T-helper 17 cell (primary cell): Measurements from ENCODE around the gene HOMER3. TPM values are rescaled to one million over a fixed set of nuclear protein-coding genes. Genes with fewer than 3 reads are reported as not detected.
A peak's percentile ranks its signal among the peaks of the same experiment; 100 is the strongest.
"Not testable (repeated sequence)": the region's sequence is repeated elsewhere in the genome, so short reads cannot be mapped to it uniquely, and the experiment has no call there.

ENCODE experiments used
- ATAC-seq: fragments of 150-1000 bp; cut with Tn5 transposase; 2 replicates; pipeline ENCODE4 v1.10.0; 2021; ENCODE audit warnings: mild to moderate bottlenecking, moderate library complexity
- DNase-seq, 3 donors: peaks; one replicate each; pipeline versions ENCODE4 v3.0.0 to v3.0.0-alpha.2; 2020 to 2021
- H3K9me3 ChIP-seq: one replicate; pipeline ENCODE4 v1.7.0; 2013; ENCODE audit warnings: low read length, mild to moderate bottlenecking; ENCODE audit not compliant: control insufficient read depth, poor library complexity, severe bottlenecking
- H3K27ac Mint-ChIP-seq: one replicate; pipeline ENCODE4 v1.8.0; 2022; ENCODE audit warnings: mild to moderate bottlenecking, moderate library complexity, mixed read lengths
- H3K27me3 Mint-ChIP-seq: one replicate; pipeline ENCODE4 v1.8.0; 2022; ENCODE audit warnings: mixed read lengths
- H3K36me3 Mint-ChIP-seq: one replicate; pipeline ENCODE4 v1.8.0; 2022; ENCODE audit warnings: low read depth, mixed read lengths
- H3K4me1 Mint-ChIP-seq: one replicate; pipeline ENCODE4 v1.8.0; 2022; ENCODE audit warnings: mild to moderate bottlenecking, mixed read lengths
- H3K4me3 Mint-ChIP-seq: one replicate; pipeline ENCODE4 v1.8.0; 2022; ENCODE audit warnings: mild to moderate bottlenecking, moderate library complexity, mixed read lengths
- total RNA-seq, 4 donors: library from RNA in 2 of 4; stranded (reverse) in 2 of 4; gene quantifications; one replicate each; pipeline ENCODE4 v1.2.3 and lab custom pipeline; 2022 to 2026

The HOMER3 gene
- total RNA-seq, 2 donors from 2014 or later, result 3.3 to 4.7 TPM

DNA sequence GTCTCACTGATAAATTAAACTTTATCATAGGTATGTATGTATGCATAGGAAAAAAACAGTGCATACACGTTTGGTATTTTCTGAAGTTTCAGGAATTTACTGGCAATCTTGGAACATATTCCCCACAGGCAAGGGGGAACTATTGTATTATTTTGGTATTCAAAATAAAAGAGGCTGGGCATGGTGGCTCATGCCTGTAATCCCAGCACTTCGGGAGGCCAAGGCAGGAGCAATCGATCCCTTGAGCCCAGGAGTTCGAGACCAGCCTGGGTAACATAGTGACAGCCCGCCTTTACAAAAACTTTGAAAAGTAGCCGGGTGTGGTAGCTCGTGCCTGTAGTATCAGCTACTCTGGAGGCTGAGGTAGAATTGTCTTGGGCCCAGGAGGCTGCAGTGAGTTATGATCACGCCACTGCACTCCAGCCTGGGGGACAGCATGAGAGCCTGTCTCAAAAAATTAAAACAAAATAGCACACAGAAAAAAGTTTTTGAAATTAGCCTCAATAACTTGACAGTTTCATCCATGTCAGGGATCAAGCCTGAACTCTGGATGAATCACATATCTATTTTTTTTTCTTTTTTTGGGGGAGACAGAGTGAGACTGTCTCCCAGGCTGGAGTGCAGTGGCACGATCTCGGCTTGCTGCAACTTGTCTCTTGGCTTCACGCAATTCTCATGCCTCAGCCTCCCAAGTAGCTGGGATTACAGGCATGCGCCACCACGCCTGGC lies 29.1 kb upstream of the HOMER3 start:
- no peak for ATAC-seq
- DNase-seq, result no peak
- peaks cover 14% of the 10 kb centered on the region for H3K27me3 Mint-ChIP-seq
- H3K4me1 Mint-ChIP-seq, result peaks cover 2% of the 10 kb centered on the region
- no peaks in the 10 kb centered on the region for H3K9me3 ChIP-seq
- no peak overlapping the region for H3K4me3 Mint-ChIP-seq
- no peaks in the 10 kb centered on the region for H3K36me3 Mint-ChIP-seq
- H3K27ac Mint-ChIP-seq, result no peak overlapping the region

DNA sequence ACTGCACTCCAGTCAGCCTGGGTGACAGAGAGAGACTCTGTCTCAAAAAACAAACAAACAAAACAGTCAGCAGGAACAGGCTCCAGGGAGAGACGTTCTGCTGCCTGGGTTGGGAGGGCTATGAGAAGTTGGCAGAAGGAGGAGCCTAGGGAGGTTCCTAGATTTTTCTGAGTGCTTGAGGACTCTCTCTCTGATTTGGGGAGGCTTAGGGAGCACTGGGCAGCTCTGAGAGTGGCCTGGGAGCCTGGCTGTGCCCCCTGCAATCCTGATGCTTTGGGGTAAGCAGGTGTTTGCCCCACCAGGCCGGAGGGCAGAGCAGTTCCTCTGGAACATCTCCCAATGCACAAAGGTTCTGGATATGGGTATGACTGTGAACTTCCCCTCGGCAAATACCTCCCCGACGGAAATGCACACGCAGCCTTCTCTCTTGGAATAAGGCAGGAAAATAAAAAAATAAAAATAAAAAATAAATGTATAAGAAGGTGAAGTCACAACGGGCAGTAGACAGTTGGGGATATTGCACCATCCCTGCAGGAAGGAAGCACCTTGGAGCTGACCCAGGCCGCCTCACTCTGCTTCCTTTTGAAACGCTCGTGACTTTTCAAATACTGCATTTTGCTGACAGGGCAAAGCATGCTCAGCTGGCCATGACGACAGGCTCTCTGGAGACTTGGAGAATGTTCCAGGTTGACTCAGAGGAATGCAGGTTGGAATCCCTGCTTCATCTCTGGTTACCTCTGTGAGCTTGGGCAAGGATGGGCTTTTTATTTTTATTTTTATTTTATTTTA lies 26.5 kb upstream of the HOMER3 start:
- DNase-seq (no peak), ATAC-seq (no peak)
- Mint-ChIP-seq H3K4me3 (no peak overlapping the region), H3K27ac (no peak overlapping the region), H3K27me3 (peaks cover 6% of the 10 kb centered on the region), H3K36me3 (no peaks in the 10 kb centered on the region), H3K4me1 (peaks cover 2% of the 10 kb centered on the region)
- no peaks in the 10 kb centered on the region for H3K9me3 ChIP-seq

DNA sequence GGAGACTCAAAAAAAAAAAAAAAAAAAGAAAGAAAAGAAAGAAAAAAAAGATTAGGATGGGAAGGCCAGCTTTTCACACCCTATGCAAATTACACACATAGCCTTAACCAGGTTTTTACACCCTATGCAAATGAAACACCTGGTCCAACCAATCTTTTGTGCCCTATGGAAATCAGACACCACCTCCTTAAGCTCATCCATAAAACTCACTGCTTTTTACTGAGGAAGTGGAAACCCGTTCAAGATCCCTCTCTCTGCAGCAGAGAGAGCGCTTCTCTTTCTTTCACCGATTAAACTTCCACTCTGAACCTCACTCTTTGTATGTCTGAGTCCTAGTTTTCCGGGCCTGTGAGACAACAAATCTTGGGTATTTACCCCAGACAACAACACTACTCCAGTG lies 25.3 kb upstream of the HOMER3 start:
- H3K4me1 Mint-ChIP-seq, result peaks cover 12% of the 10 kb centered on the region
- no peak for DNase-seq
- no peak overlapping the region for H3K4me3 Mint-ChIP-seq
- ATAC-seq, result no peak
- no peak overlapping the region for H3K27ac Mint-ChIP-seq
- H3K27me3 Mint-ChIP-seq, result peaks cover 12% of the 10 kb centered on the region
- no peaks in the 10 kb centered on the region for H3K36me3 Mint-ChIP-seq
- no peaks in the 10 kb centered on the region for H3K9me3 ChIP-seq

DNA sequence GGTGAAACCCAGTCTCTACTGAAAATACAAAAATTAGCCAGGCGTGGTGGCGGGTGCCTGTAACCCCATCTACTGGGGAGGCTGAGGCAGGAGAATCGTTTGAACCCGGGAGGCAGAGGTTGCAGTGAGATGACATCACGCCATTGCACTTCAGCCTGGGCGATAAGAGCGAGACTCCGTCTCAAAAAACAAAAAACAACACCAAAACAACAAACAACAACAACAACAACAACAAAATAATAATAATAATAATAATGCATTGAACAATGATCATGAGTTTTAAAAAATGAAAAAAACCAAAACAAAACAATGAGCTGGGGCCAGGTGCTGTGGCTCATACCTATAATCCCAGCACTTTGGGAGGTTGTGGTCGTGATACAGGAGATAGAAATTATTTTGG lies 23.1 kb upstream of the HOMER3 start:
- Mint-ChIP-seq H3K27ac (no peak overlapping the region), H3K4me3 (no peak overlapping the region), H3K4me1 (peaks cover 10% of the 10 kb centered on the region), H3K27me3 (peaks cover 5% of the 10 kb centered on the region), H3K36me3 (no peaks in the 10 kb centered on the region)
- DNase-seq (no peak), ATAC-seq (no peak)
- H3K9me3 ChIP-seq, result no peaks in the 10 kb centered on the region

DNA sequence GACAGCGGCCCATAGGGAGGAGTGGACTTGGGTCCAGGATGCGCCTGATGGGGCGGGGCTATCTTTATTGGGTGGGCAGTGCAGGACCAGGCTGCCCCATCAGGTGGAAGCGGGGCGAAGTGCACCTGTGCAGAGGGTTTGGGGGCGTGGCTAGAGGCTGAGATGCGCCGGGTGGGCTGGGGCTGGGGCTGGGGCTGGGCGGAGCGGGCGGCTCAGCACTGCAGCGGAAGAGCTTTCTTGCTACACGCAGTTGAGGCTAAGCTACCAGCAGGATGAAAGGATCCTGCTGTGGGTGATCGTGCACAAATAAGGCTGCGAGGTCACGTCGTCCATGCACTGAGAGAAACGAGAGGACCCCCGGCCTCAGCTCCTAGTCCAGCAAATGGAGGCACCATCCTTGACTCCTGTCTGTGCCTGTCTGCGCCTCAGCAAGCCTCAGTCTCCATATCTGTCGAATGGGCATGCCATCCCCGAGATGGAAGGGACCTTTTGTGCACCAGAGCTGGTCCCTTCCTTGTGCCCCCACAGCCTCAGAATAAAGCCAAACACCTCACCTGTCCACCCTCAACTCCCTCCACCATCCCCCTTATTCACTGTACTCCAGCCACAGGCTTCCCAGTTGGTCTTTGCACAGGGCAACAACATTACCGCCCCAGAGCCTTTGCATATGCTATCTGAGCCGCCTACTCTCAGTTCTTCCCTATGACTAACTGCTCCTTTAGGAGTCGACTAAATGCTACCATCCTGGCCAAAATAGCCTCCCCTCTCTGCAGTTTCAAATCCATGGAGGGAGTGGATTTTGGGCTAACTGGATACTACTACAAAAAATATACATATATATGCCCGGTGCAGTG lies 21.0 kb upstream of the HOMER3 start:
- ATAC-seq (peak; percentile 49), DNase-seq (no peak)
- Mint-ChIP-seq H3K36me3 (no peaks in the 10 kb centered on the region), H3K27ac (peak overlapping the region; percentile 49), H3K4me3 (no peak overlapping the region), H3K27me3 (peaks cover 5% of the 10 kb centered on the region), H3K4me1 (peaks cover 10% of the 10 kb centered on the region)
- no peaks in the 10 kb centered on the region for H3K9me3 ChIP-seq

DNA sequence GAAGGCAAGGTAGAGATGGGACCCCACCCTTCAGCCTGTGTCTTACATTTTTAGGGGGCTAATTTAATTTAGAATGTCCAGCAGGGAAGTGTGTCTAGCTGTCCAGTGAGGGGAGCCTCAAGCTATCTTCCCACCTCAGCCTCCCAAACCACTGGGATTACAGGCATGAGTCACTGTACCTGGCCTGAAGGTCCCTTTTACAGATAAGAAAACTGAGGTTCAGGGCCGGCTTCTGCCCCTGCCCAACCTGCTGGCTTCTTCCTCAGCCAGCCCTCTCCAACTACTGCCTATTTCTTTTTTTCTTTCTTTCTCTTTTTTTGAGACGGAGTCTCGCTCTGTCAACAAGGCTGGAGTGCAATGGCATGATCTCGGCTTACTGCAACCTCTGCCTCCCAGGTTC lies 19.4 kb upstream of the HOMER3 start:
- Mint-ChIP-seq H3K4me1 (peaks cover 10% of the 10 kb centered on the region), H3K27ac (no peak overlapping the region), H3K27me3 (peaks cover 5% of the 10 kb centered on the region), H3K4me3 (no peak overlapping the region), H3K36me3 (no peaks in the 10 kb centered on the region)
- no peaks in the 10 kb centered on the region for H3K9me3 ChIP-seq
- ATAC-seq (no peak), DNase-seq (no peak)

DNA sequence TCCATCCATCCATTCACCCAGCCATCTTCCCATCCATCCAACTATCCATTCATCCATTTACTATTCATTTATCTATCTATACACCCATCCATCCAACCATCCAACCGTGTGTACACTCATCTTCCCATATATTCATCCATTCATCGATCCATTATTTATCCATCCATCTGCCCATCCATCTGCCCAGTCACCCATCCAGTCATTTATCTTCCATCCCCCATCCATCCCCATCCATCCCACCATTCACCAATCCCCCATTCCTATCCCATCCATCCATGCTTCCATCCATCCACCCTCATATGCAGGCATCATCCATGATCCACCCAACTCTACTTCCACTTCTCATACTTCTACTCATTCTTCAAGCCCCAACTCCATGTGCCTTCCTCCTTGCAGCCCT lies 14.0 kb upstream of the HOMER3 start:
- no peak overlapping the region for H3K4me3 Mint-ChIP-seq
- H3K27ac Mint-ChIP-seq, result no peak overlapping the region
- H3K9me3 ChIP-seq, result no peaks in the 10 kb centered on the region
- H3K4me1 Mint-ChIP-seq, result no peaks in the 10 kb centered on the region
- H3K36me3 Mint-ChIP-seq, result no peaks in the 10 kb centered on the region
- ATAC-seq, result no peak
- DNase-seq, result no peak
- no peaks in the 10 kb centered on the region for H3K27me3 Mint-ChIP-seq

DNA sequence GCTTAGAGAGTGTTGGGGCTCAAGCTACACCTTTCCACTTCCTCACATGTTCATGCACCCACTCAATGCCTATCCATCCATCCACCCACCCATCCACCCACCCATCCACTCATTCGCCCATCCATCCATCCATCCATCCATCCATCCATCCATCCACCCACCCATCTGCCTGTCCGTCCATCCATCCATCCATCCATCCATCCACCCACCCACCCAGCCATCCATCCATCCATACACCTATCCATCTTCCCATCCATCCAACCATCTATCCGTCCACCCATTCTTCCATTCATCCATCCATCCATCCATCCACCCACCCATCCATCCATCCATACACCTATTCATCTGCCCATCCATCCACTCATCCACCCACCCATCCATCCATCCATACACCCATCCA lies 13.1 kb upstream of the HOMER3 start:
- ATAC-seq (no peak), DNase-seq (no peak)
- Mint-ChIP-seq H3K4me3 (no peak overlapping the region), H3K4me1 (peaks cover under 1% of the 10 kb centered on the region), H3K36me3 (no peaks in the 10 kb centered on the region), H3K27ac (no peak overlapping the region), H3K27me3 (no peaks in the 10 kb centered on the region)
- H3K9me3 ChIP-seq, result no peaks in the 10 kb centered on the region

DNA sequence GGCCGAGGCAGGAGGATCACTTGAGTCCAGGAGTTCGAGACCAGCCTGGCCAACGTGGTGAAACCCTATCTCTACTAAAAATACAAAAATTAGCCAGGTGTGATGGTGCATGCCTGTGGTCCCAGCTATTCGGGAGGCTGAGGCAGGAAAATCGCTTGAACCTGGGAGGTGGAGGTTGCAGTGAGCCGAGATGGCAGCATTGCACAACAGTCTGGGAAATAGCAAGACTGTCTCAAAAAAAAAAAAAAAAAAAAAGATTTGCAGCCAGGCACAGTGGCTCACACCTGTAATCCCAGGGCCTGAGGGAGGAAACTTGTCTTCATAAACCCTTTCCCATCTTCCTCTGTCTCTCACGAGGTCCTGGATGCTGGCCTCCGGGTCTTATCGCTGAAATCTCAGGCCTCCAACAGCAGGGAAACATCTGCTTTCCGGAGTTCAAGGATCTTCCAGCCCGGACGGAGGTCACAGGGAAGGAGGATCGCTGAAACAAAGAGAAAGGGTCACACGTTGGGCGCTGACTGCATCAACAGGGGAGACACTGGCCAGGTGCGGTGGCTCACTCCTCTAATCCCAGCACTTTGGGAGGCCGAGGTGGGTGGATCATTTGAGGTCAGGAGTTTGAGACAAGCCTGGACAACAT lies 11.5 kb upstream of the HOMER3 start:
- H3K27ac Mint-ChIP-seq, H3K27me3 Mint-ChIP-seq, DNase-seq, H3K36me3 Mint-ChIP-seq, H3K4me3 Mint-ChIP-seq, H3K4me1 Mint-ChIP-seq, H3K9me3 ChIP-seq, ATAC-seq: not testable (repeated sequence)

DNA sequence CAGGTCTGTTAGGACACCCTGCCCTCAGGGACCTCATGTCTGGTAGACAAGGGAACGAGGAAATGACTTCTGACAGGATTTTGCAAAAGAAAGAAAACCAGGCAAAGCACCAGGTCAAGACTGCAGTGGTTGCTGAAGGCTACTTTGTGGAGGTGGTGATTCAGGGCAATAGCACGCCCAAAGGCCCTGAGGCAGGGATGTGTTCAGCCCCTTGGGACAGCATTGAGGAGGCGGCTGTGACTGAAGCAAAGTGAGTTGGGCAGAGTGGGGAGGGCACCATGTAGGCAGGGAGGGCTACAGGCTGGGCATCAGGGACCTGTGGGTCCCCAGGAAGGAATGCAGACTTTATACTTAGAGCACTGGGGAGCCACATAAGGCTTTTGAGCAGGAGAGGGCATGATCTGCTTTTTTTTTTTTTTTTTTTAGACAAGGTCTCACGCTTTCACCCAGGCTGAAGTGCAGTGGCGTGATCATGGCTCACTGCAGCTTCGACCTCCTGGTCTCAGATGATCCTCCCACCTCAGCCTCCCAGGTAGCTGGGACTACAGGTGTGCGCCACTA lies 10.8 kb upstream of the HOMER3 start:
- peak overlapping the region; percentile 57 for H3K4me3 Mint-ChIP-seq

DNA sequence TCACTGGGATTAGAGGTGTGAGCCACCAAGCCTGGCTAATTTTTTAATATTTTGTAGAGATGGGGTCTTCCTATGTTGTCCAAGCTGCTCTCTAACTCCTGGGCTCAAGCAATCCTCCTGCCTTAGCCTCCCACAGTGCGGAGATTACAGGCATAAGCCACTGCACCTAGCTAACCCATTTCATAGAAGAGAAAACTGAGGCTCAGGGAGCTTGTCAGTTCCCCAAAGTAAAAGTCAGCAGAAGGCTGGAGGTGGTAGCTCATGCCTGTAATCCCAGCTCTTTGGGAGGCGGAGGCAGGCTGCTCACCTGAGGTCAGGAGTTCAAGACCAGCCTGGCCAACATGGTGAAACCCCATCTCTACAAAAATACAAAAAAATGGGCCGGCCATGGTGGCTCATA lies 8.8 kb upstream of the HOMER3 start:
- no peaks in the 10 kb centered on the region for H3K9me3 ChIP-seq
- H3K36me3 Mint-ChIP-seq, result no peaks in the 10 kb centered on the region
- no peak overlapping the region for H3K4me3 Mint-ChIP-seq
- H3K27ac Mint-ChIP-seq, result no peak overlapping the region
- no peak for ATAC-seq
- no peak for DNase-seq
- peaks cover 8% of the 10 kb centered on the region for H3K4me1 Mint-ChIP-seq
- no peaks in the 10 kb centered on the region for H3K27me3 Mint-ChIP-seq

More for the DNA sequence above, 10.8 kb upstream of the HOMER3 start:
- DNase-seq (no peak), ATAC-seq (no peak)
- Mint-ChIP-seq H3K4me1 (peaks cover 3% of the 10 kb centered on the region), H3K27ac (no peak overlapping the region), H3K36me3 (no peaks in the 10 kb centered on the region), H3K27me3 (no peaks in the 10 kb centered on the region)
- no peaks in the 10 kb centered on the region for H3K9me3 ChIP-seq

DNA sequence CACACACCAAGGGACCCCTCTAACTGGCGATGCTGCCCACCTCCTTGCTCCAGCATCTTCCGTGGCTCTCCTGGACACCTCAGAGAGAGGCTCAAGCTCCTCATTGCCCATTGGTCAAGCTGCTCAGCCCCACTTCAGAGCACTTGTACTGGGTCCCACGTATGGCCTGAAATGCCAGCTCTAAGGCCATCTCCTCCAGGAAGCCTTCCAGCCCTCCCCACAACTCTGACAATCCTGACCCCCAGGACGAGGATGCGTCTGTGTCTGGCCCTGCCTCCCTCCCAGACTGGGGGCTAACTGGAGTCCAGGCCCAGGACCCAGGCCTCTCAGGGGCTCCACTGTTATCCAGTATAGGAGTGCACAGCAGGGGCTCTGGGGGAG lies 7.9 kb upstream of the HOMER3 start:
- Mint-ChIP-seq H3K27ac (peak overlapping the region; percentile 67), H3K36me3 (no peaks in the 10 kb centered on the region), H3K27me3 (no peaks in the 10 kb centered on the region), H3K4me3 (no peak overlapping the region), H3K4me1 (peaks cover 8% of the 10 kb centered on the region)
- DNase-seq (no peak), ATAC-seq (no peak)
- H3K9me3 ChIP-seq, result no peaks in the 10 kb centered on the region
